HG02852 (cell line): ENCODE results near the gene USP6NL.

ENCODE experiments used
- ATAC-seq: cut with Tn5 transposase; IDR thresholded peaks from one replicate; pipeline ENCODE4 v1.9.1; 2021; ENCODE audit warnings: mild to moderate bottlenecking, moderate library complexity; ENCODE audit not compliant: unreplicated experiment

Gene USP6NL

GRCh38 chr10:11617233-11617632, 5.8 kb upstream of the USP6NL start:
- ATAC-seq: no peak

GRCh38 chr10:11616021-11616420, 4.6 kb upstream of the USP6NL start:
- no peak for ATAC-seq

DNA sequence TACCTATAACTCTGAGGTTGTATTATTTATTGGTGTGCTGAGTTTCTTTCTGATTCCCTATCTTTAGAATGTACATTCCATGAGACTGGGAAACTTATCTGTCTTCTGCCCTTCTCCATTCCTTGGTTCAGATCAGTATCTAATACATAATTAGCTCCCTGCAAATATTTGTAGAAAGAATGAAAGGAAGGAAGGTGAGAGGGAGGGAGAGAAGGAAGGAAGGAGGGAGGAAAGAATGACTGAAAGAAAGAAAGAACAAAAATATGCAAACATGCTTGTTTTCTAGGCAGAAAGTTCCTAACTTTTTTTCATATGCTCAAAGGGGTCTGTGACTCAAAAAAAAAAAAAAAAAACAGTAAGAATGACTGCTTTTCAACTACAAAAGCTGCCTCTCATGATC, 3.9 kb upstream of the USP6NL start:
- no peak for ATAC-seq

- no peak for ATAC-seq
Observed at GRCh38 chr10:11612021-11613001, 861 bp upstream of the USP6NL start.

GRCh38 chr10:11610826-11611247, 613 bp downstream of the USP6NL start:
- peak; percentile 13 for ATAC-seq

DNA sequence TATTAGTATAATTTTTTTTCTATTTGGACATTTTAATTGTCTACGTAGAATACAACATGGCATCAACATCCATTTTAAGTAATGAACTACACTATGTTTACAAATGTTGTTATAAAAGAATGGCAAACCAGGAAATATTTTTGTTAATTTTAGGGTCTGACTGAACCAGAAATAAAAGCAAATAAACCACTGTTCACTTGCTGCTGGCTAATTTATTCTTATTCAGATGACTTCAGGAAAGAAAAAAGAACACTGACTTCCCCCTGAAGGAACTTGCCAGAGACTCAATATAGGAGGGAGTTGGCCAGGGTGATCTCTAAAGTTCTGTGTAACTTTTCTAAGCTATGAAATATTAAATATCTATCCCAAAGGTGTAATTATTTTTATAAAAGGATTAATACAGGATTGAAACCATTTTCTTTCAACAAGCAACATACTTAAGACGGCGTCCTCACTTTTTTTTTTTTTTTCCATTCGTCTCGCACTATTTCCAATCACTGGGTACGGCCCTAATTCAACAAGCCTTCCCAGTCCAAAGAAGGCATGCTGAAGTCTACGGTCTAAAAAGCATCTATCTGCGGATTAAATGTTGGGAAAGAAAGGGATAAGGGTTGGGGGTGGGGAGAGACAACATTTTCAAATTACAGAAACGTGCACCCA, 1.2 kb downstream of the USP6NL start:
- ATAC-seq: no peak

DNA sequence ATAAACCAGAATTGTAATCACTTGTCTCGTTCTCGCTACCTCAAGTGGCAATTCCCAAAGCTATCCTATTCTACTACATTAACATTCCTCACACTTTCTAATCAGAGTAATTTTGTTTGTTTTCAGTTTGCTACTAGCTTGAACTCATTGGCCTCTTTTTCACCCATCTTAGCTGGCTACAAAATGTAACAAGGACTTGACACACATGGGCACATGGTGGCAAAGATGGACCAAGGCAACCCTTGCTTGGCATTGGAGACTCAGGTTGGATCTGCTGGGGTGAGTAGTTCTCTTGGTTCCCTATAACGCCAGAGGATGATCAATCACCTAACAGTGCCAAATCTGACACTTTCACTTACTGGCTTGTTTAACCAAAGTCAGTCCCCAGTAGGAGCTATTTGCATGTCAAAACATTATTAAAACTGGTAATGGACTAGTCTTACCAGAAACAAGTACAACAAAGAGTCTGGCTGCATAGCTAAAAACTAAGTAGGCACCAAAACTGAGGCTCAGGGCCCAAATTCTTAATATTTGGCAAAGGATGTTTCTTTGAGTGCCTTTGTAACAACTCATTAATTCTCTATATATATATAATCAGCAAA, 1.9 kb downstream of the USP6NL start:
- ATAC-seq: no peak

- no peak for ATAC-seq
Observed at GRCh38 chr10:11609052-11609451, 2.4 kb downstream of the USP6NL start.

GRCh38 chr10:11608159-11609013, 3.1 kb downstream of the USP6NL start:
- no peak for ATAC-seq

DNA sequence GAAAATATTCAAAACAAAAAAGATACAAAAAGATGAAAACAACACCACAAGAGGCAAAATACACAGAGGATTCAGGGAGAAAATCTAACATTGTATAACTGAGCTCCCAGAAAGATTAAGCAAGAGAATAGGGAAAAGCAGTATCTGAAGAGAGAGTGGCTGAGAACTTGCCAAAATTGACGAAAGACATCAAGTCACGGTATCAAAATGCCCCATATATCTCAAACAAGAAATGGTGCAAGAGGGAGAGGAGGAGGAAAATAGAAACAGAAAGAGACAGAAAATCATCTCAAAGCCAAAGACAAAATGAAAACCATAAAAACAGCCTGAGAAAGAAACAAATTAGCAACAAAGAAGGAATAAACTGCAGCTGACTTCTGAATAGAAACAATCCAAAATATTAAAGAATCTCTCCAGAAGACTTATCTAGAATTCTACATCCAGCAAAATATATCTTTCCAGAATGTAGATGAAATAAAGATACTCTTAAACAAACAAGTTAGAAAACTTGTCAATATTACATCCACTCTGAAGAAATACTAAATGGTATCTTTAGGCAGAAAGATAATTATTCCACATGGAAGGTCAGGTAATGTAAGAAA, 5.5 kb downstream of the USP6NL start:
- no peak for ATAC-seq

- ATAC-seq: no peak
Observed at GRCh38 chr10:11604865-11605650, 6.4 kb downstream of the USP6NL start.

- ATAC-seq: no peak
Observed at GRCh38 chr10:11603741-11604140, 7.7 kb downstream of the USP6NL start.

DNA sequence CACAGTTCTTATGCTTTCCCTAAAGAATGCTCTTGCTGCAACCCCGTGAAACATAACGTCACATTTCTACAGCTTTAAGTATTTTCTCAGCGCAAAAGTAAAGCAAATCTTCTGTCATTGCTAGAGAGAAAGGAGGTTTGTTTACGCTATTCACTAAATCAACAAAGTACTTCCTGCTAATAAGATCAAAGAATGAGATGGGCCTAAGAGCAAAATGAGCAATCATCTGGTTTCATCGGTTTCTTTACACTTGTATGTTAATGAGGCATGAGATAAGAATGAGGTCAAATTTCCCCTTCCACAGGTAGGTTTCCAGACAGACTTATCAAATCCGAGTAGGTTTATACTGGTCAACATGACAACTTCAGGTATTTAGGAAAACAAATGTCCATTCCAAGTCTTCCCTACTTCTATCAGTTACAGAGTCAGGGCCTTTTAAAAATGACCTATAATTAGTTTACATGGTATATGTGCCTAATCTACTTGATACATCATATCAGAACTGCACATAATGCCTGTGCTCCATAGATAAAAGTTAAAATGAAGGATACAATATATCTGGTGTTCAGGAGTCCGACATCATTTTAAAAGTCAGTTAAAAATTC, 8.4 kb downstream of the USP6NL start:
- peak; percentile 57 for ATAC-seq

GRCh38 chr10:11602358-11602757, 9.1 kb downstream of the USP6NL start:
- peak; percentile 37 for ATAC-seq

GRCh38 chr10:11601670-11602069, 9.8 kb downstream of the USP6NL start:
- no peak for ATAC-seq

DNA sequence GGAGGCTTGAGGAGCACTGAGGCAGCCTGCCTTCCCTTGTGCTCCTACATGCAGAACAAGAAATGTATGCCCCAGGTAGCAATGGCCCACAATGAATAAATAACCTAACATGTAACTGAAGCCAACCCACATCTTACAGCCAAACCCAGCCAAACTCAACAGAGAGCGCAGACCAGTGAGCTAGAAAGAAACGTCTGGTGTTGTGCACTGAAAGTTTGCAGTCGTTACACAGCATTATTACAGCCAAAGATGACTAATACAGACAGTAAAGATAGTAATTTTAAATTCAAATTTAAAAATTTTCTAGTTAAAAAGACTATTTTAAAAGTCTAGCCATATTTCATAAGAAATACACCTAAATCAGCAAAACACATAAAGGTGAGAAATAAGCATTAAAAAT, 11.2 kb downstream of the USP6NL start:
- no peak for ATAC-seq

- no peak for ATAC-seq
Observed at GRCh38 chr10:11598712-11599397, 12.6 kb downstream of the USP6NL start.

DNA sequence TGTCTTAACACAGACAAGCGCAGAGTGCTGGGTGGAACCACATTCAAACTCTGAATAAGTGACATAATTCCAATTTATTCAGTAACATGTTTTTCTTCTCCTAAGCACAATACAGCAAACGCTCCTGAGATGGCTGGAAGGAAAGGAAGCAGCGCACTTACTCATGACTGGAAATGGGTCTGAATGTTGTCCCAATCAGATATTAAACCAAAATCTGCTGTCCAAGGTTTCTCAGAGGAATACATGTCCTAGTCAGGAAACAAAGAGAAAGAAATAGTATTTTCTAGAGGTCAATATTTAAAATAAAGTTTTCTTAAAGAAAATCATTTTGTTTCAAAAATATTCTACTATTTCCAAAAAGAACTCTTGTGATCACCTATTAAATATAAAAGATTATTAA, 14.0 kb downstream of the USP6NL start:
- no peak for ATAC-seq

GRCh38 chr10:11595395-11595692, 16.1 kb downstream of the USP6NL start:
- ATAC-seq: no peak
